ENCODE data around the gene TMEM219. TPM values are rescaled to one million over a fixed set of nuclear protein-coding genes. Genes with fewer than 3 reads are reported as not detected.
A peak's percentile ranks its signal among the peaks of the same experiment; 100 is the strongest.
"Not testable (repeated sequence)": the region's sequence is repeated elsewhere in the genome, so short reads cannot be mapped to it uniquely, and the experiment has no call there.

The TMEM219 gene
- total and polyA plus RNA-seq, 4 donors, result 25.5 to 75.9 (median 46.9) TPM

DNA sequence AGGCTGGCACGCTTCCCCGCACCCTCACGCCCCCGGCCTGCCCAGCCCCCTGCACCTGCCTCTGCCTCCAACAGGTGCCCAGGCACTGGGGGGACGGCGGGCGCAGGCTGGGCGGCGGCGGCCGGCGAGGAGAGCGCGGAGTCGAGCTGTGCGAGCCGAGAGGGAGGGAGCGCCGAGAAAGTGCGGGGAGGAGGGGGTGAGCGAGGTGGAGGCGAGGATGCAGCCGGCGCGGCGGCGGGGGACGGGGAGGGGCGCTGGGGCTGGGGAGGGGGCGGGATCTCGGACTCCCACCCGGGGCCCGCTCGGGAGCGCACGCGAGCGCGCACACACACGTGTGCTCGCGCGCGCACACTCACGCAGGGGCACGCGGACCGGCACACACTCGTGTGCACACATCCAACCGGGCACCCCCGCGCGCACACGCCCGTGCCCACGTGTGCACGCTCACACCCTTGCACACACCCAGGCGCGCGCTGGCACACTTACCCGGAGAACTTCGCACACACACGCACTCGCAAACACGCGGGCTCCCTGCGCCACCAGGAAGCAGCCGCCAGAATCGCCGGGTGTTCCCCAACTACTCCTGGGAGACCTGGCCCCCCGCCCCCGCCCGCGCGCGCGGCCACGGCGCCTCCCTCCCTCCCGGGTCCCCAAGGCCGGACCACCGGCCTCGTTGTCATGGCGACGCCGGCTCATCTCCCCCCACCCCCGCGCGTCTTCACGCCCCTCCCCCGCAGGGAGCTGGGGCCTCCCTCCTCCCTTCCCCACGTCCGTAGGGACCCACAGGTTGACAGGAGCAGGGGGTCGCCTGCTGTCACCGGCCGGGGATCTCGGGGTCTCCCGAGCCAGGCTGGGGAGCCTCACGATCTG lies 49.2 kb downstream of the TMEM219 start, which contains the start of gene DOC2A:
DOC2A (minus strand) TSS at position 184 of the 870 bp plus-strand sequence. CDS start 805 bp downstream, outside the sequence.
- Histone ChIP-seq H3K9ac (ENCODE audit: low read depth in 1 of 2, low read length in 2 of 2) (no peak within 1 kb of the TSS), H3K9me3 (ENCODE audit: control insufficient read depth in 4 of 4, low read length in 3 of 4) (no peaks in the 10 kb centered on the region), H3K27me3 (ENCODE audit: control insufficient read depth in 4 of 4, insufficient read depth in 4 of 4, low read length in 3 of 4) (peaks cover 0 to 9% (median 4%) of the 10 kb centered on the region in 4 donors), H3K4me3 (ENCODE audit: low read depth in 1 of 3, low read length in 3 of 3) (peak within 1 kb of the TSS in 1 of 3 donors; percentile 46), H3K36me3 (ENCODE audit: control insufficient read depth in 4 of 4, insufficient read depth in 3 of 4, low read depth in 1 of 4, low read length in 3 of 4) (peaks cover 0 to under 1% (median 0%) of the 10 kb centered on the region in 4 donors), H3K4me1 (ENCODE audit: control insufficient read depth in 4 of 4, insufficient read depth in 4 of 4, low read length in 3 of 4) (peaks cover 4 to 9% (median 4%) of the 10 kb centered on the region in 4 donors), H3K27ac (ENCODE audit: low read depth in 1 of 2, low read length in 2 of 2) (no peak within 1 kb of the TSS)
- DNase-seq (ENCODE audit: low spot score), result no peak
- 2% methylated on average over 99 of the region's 99 CpGs for WGBS
- no peak for TF ChIP-seq GABPA (IDR thresholded peaks at IDR 0.05 in 1 of 2, conservative IDR thresholded peaks at IDR 0.05 in 1 of 2)

DNA sequence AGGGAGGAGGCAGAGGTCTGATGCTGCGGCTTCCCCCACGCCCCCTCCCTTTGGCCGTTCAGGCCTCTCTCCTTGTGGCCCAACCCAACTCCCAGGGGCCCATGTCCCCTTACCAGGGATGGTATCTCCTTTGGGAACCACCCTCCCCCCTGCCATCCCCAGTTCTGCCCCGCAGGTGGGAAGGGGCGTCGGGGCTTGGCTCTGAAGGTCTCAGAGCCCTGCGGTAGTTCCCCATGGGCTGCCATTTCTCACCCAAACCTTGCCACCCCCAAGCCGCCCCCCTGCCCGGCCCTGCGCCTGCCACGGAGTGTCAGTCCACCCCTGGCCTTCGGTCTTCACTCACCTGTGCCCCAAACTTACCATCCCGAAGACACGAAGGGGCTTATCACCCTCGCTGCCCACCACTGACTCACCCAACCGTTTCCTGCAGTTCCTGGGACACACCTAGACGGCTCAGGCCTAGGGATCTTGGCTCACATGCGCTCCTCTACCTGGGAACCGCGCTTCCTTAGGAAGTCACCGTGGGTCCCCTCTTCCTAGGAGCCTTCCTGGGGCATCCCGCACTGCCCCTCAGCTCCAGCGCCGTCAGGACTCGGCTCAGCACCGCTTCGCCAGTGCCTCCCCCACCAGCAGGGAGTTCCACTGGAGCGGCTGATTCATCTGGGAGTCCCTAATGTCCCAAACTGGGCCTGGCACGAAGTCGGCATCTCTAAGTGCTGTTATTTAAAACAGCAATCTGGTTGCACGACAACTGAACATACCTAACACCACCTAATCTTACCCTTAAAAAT lies 50.0 kb downstream of the TMEM219 start:
- Histone ChIP-seq H3K4me3 (ENCODE audit: low read depth in 1 of 3, low read length in 3 of 3) (no peak overlapping the region), H3K27me3 (ENCODE audit: control insufficient read depth in 4 of 4, insufficient read depth in 4 of 4, low read length in 3 of 4) (peaks cover 0 to 9% (median 4%) of the 10 kb centered on the region in 4 donors), H3K36me3 (ENCODE audit: control insufficient read depth in 4 of 4, insufficient read depth in 3 of 4, low read depth in 1 of 4, low read length in 3 of 4) (no peaks in the 10 kb centered on the region), H3K9ac (ENCODE audit: low read depth in 1 of 2, low read length in 2 of 2) (no peak overlapping the region), H3K27ac (ENCODE audit: low read depth in 1 of 2, low read length in 2 of 2) (no peak overlapping the region), H3K9me3 (ENCODE audit: control insufficient read depth in 4 of 4, low read length in 3 of 4) (no peaks in the 10 kb centered on the region), H3K4me1 (ENCODE audit: control insufficient read depth in 4 of 4, insufficient read depth in 4 of 4, low read length in 3 of 4) (peaks cover 4 to 9% (median 4%) of the 10 kb centered on the region in 4 donors)
- TF ChIP-seq FOXA1 (IDR thresholded peaks at IDR 0.05), result no peak
- no peak for TF ChIP-seq SP1 (IDR thresholded peaks at IDR 0.05)
- no peak for TF ChIP-seq NR2F2 (IDR thresholded peaks at IDR 0.05)
- TF ChIP-seq HNF4G (IDR thresholded peaks at IDR 0.05), result no peak
- DNase-seq (ENCODE audit: low spot score), result no peak
- 28% methylated on average over 31 of the region's 31 CpGs for WGBS

DNA sequence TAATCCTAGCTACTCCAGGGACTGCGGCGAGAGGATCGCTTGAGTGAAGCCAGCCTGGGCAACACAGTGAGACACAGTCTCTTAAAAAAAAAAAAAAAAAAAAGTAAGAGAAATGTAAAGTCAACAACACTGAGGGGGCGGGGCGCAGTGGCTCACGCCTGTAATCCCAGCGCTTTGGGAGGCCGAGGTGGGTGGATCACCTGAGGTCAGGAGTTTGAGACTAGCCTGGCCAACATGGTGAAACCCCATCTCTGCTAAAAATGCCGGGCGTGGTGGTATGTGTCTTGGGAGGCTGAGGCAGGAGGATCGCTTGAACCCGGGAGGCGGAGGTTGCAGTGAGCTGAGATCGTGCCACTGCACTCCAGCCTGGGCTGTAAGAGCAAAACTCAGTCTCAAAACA lies 50.7 kb downstream of the TMEM219 start:
- not testable (repeated sequence) for H3K27ac ChIP-seq (ENCODE audit: low read depth in 1 of 2, low read length in 2 of 2); H3K36me3 ChIP-seq (ENCODE audit: control insufficient read depth in 4 of 4, insufficient read depth in 3 of 4, low read depth in 1 of 4, low read length in 3 of 4); H3K4me1 ChIP-seq (ENCODE audit: control insufficient read depth in 4 of 4, insufficient read depth in 4 of 4, low read length in 3 of 4); H3K9ac ChIP-seq (ENCODE audit: low read depth in 1 of 2, low read length in 2 of 2); H3K4me3 ChIP-seq (ENCODE audit: low read depth in 1 of 3, low read length in 3 of 3); H3K27me3 ChIP-seq (ENCODE audit: control insufficient read depth in 4 of 4, insufficient read depth in 4 of 4, low read length in 3 of 4); DNase-seq (ENCODE audit: low spot score); H3K9me3 ChIP-seq (ENCODE audit: control insufficient read depth in 4 of 4, low read length in 3 of 4)
- 73% methylated on average over 14 of the region's 14 CpGs for WGBS

DNA sequence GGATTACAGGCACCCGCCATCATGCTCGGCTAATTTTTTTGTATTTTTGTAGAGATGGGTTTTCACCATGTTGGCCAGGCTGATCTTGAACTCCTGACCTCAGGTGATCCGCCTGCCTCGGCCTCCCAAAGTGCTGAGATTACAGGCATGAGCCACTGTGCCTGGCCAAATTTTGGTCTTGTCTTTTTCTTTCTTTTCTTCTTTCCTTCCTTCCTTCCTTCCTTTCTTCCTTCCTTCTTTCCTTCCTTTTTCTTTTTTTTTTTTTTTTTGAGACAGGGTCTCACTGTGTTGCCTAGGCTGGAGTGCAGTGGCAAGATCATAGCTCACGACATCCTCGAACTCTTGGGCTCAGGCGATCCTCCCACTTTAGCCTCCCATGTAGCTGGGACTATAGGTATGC lies 53.6 kb downstream of the TMEM219 start:
- H3K27me3 ChIP-seq (ENCODE audit: control insufficient read depth in 4 of 4, insufficient read depth in 4 of 4, low read length in 3 of 4); H3K9me3 ChIP-seq (ENCODE audit: control insufficient read depth in 4 of 4, low read length in 3 of 4); DNase-seq (ENCODE audit: low spot score); H3K9ac ChIP-seq (ENCODE audit: low read depth in 1 of 2, low read length in 2 of 2); H3K27ac ChIP-seq (ENCODE audit: low read depth in 1 of 2, low read length in 2 of 2); H3K4me3 ChIP-seq (ENCODE audit: low read depth in 1 of 3, low read length in 3 of 3); H3K4me1 ChIP-seq (ENCODE audit: control insufficient read depth in 4 of 4, insufficient read depth in 4 of 4, low read length in 3 of 4); H3K36me3 ChIP-seq (ENCODE audit: control insufficient read depth in 4 of 4, insufficient read depth in 3 of 4, low read depth in 1 of 4, low read length in 3 of 4): not testable (repeated sequence)
- 93% methylated on average over 7 of the region's 7 CpGs for WGBS
